RWPE2 (cell line): ENCODE data around the gene SETBP1.

Experiments used
- ATAC-seq: fragments of 200-7000 bp; cut with Tn5 transposase; 3 replicates; pipeline ENCODE4 v1.9.1; 2021; ENCODE audit warnings: low read depth
- DNase-seq: peaks from one replicate; pipeline ENCODE4 v3.0.0-alpha.2; 2020; ENCODE audit warnings: low spot score
- H3K27ac ChIP-seq: fragments of 450-650 bp; 2 replicates; pipeline ENCODE4 v1.5.1; 2017; ENCODE audit warnings: mild to moderate bottlenecking; ENCODE audit not compliant: poor library complexity, severe bottlenecking
- H3K27me3 ChIP-seq: fragments of 250-450 bp; sonication (Bioruptor Pico); 2 replicates; pipeline ENCODE4 v1.5.1; 2021; ENCODE audit warnings: mild to moderate bottlenecking, moderate library complexity; ENCODE audit not compliant: insufficient read depth, poor library complexity, severe bottlenecking
- H3K36me3 ChIP-seq: fragments of 250-450 bp; sonication (Bioruptor Pico); 2 replicates; pipeline ENCODE4 v1.5.1; 2020; ENCODE audit warnings: low read depth, mild to moderate bottlenecking, moderate library complexity
- H3K4me1 ChIP-seq: fragments of 250-450 bp; sonication (Bioruptor Pico); 2 replicates; pipeline ENCODE4 v1.5.1; 2021; ENCODE audit warnings: mild to moderate bottlenecking, moderate library complexity; ENCODE audit not compliant: insufficient read depth, poor library complexity, severe bottlenecking
- H3K4me3 ChIP-seq: fragments of 250-450 bp; sonication (Bioruptor Pico); 2 replicates; pipeline ENCODE4 v1.5.1; 2021; ENCODE audit warnings: mild to moderate bottlenecking, moderate library complexity; ENCODE audit not compliant: severe bottlenecking
- H3K9me3 ChIP-seq: fragments of 250-450 bp; sonication (Bioruptor Pico); 2 replicates; pipeline ENCODE4 v1.5.1; 2021; ENCODE audit warnings: mild to moderate bottlenecking, moderate library complexity; ENCODE audit not compliant: severe bottlenecking
- CTCF ChIP-seq: fragments of 450-650 bp; IDR thresholded peaks from one replicate; pipeline ENCODE4 v1.5.1; 2017; ENCODE audit warnings: mild to moderate bottlenecking, moderate library complexity; ENCODE audit not compliant: poor library complexity, severe bottlenecking

The SETBP1 gene

GRCh38 chr18:44911773-44912172, 231.1 kb downstream of the SETBP1 start:
- no peaks in the 10 kb centered on the region for H3K9me3 ChIP-seq

GRCh38 chr18:44912740-44913478, 232.2 kb downstream of the SETBP1 start:
- Histone ChIP-seq H3K36me3 (no peaks in the 10 kb centered on the region), H3K9me3 (no peaks in the 10 kb centered on the region), H3K4me1 (no peaks in the 10 kb centered on the region), H3K4me3 (no peak overlapping the region), H3K27me3 (no peaks in the 10 kb centered on the region), H3K27ac (no peak overlapping the region)
- DNase-seq (no peak), ATAC-seq (no peak)
- no peak for TF ChIP-seq CTCF

More at GRCh38 chr18:44911773-44912172, 231.1 kb downstream of the SETBP1 start:
- no peak overlapping the region for H3K27ac ChIP-seq
- no peaks in the 10 kb centered on the region for H3K36me3 ChIP-seq
- H3K4me1 ChIP-seq, result no peaks in the 10 kb centered on the region
- no peak overlapping the region for H3K4me3 ChIP-seq
- DNase-seq (no peak), ATAC-seq (no peak)
- no peak for TF ChIP-seq CTCF
- no peaks in the 10 kb centered on the region for H3K27me3 ChIP-seq

- H3K4me3 ChIP-seq, result no peak overlapping the region
Observed at GRCh38 chr18:44914028-44914427, 233.3 kb downstream of the SETBP1 start.

GRCh38 chr18:44915213-44915612, 234.5 kb downstream of the SETBP1 start:
- Histone ChIP-seq H3K27ac (no peak overlapping the region), H3K4me1 (no peaks in the 10 kb centered on the region), H3K27me3 (no peaks in the 10 kb centered on the region), H3K36me3 (no peaks in the 10 kb centered on the region), H3K9me3 (no peaks in the 10 kb centered on the region), H3K4me3 (no peak overlapping the region)
- DNase-seq (no peak), ATAC-seq (no peak)
- TF ChIP-seq CTCF, result no peak

More at GRCh38 chr18:44914028-44914427, 233.3 kb downstream of the SETBP1 start:
- peak; percentile 17; the same call in 1 of the 3 replicates for ATAC-seq
- no peaks in the 10 kb centered on the region for H3K27me3 ChIP-seq
- no peak overlapping the region for H3K27ac ChIP-seq
- H3K9me3 ChIP-seq, result no peaks in the 10 kb centered on the region
- TF ChIP-seq CTCF, result no peak
- H3K4me1 ChIP-seq, result no peaks in the 10 kb centered on the region
- DNase-seq, result no peak
- H3K36me3 ChIP-seq, result no peaks in the 10 kb centered on the region

GRCh38 chr18:44915661-44916060, 235.0 kb downstream of the SETBP1 start:
- no peaks in the 10 kb centered on the region for H3K27me3 ChIP-seq
- H3K27ac ChIP-seq, result no peak overlapping the region

More at GRCh38 chr18:44915661-44916060, 235.0 kb downstream of the SETBP1 start:
- ATAC-seq, result no peak
- Histone ChIP-seq H3K4me1 (no peaks in the 10 kb centered on the region), H3K9me3 (no peaks in the 10 kb centered on the region), H3K4me3 (no peak overlapping the region), H3K36me3 (no peaks in the 10 kb centered on the region)
- no peak for TF ChIP-seq CTCF
- DNase-seq, result no peak
